A549 (cell line): ENCODE results near the gene PCDHA7.

Experiments
- CHD2 ChIP-seq: fragments of 150-350 bp; IDR thresholded peaks from 2 replicates; pipeline ENCODE4 v1.6.1; 2014; ENCODE audit warnings: low read length; ENCODE audit not compliant: partially characterized antibody
- EP300 ChIP-seq, 2 experiments: fragments of >200 bp; sonication (Bioruptor Twin); formaldehyde crosslinking; IDR thresholded peaks; 2 replicates in 1 of 2; 3 replicates in 1 of 2; pipeline ENCODE4 v1.6.1; 2016 to 2017
- PHF8 ChIP-seq: fragments of 200-600 bp; sonication (generic); IDR thresholded peaks from 2 replicates; pipeline ENCODE4 v1.6.1; 2016; ENCODE audit warnings: low read depth, mild to moderate bottlenecking, antibody characterized with exemption, moderate library complexity, borderline replicate concordance
- POLR2A ChIP-seq: IDR thresholded peaks from 2 replicates; pipeline ENCODE4 v1.6.1; 2012; ENCODE audit warnings: mild to moderate bottlenecking, low read length

- no peak for TF ChIP-seq EP300 (IDR thresholded peaks at IDR 0.05)
- no peak for TF ChIP-seq PHF8
- no peak for TF ChIP-seq POLR2A
- TF ChIP-seq CHD2: no peak
Measured at GRCh38 chr5:140823475-140823874, 10.6 kb upstream of the PCDHA7 start.
